A204.1 (cell line): Measurements from ENCODE around the gene VN1R4.
"Not testable (repeated sequence)": the region's sequence is repeated elsewhere in the genome, so short reads cannot be mapped to it uniquely, and the experiment has no call there.

Source experiments
- FAIRE-seq: peaks from 2 replicates; lab custom pipeline; 2012; peaks lifted over from hg19 to GRCh38; lab: Jason Lieb, UNC

VN1R4 gene

GRCh38 chr19:53267623-53268022 is at the start of gene VN1R4:
VN1R4 (minus strand) TSS chr19:53267723; CDS start chr19:53267665, 58 bp downstream.
- FAIRE-seq, result not testable (repeated sequence)

GRCh38 chr19:53311897-53312296 is 44.4 kb upstream of the VN1R4 start:
- no peak for FAIRE-seq

GRCh38 chr19:53311044-53311443 is 43.5 kb upstream of the VN1R4 start:
- no peak for FAIRE-seq

GRCh38 chr19:53308339-53308811 is 40.9 kb upstream of the VN1R4 start:
- FAIRE-seq, result no peak

- not testable (repeated sequence) for FAIRE-seq
Observed at GRCh38 chr19:53301341-53301740, 33.8 kb upstream of the VN1R4 start.

GRCh38 chr19:53294786-53295441 is 27.4 kb upstream of the VN1R4 start:
- FAIRE-seq, result no peak

GRCh38 chr19:53290758-53291549 is 23.4 kb upstream of the VN1R4 start:
- FAIRE-seq, result no peak

- FAIRE-seq, result no peak
Observed at GRCh38 chr19:53285087-53285486, 17.6 kb upstream of the VN1R4 start.

GRCh38 chr19:53281947-53282346 is 14.4 kb upstream of the VN1R4 start:
- FAIRE-seq, result not testable (repeated sequence)

- FAIRE-seq, result no peak
Observed at GRCh38 chr19:53275480-53275879, 8.0 kb upstream of the VN1R4 start.

- FAIRE-seq, result no peak
Observed at GRCh38 chr19:53272044-53272443, 4.5 kb upstream of the VN1R4 start.

GRCh38 chr19:53269861-53270260 is 2.3 kb upstream of the VN1R4 start:
- not testable (repeated sequence) for FAIRE-seq

GRCh38 chr19:53257715-53258342 is 9.7 kb downstream of the VN1R4 start, which contains the start of gene VN1R2:
VN1R2 (plus strand) TSS chr19:53258292; CDS start chr19:53258376, 84 bp downstream.
- not testable (repeated sequence) for FAIRE-seq

- FAIRE-seq, result no peak
Observed at GRCh38 chr19:53254411-53255341, 12.8 kb downstream of the VN1R4 start, which contains the start of gene ZNF677. ZNF677 (minus strand) TSS chr19:53254873; CDS start chr19:53251550, 3,323 bp downstream.

GRCh38 chr19:53246498-53246897 is 21.0 kb downstream of the VN1R4 start:
- no peak for FAIRE-seq

GRCh38 chr19:53237114-53237777 is 30.3 kb downstream of the VN1R4 start:
- FAIRE-seq, result no peak

GRCh38 chr19:53224606-53225005 is 42.9 kb downstream of the VN1R4 start:
- FAIRE-seq, result no peak

- not testable (repeated sequence) for FAIRE-seq
Observed at GRCh38 chr19:53222716-53223115, 44.8 kb downstream of the VN1R4 start.
